Body of pancreas (tissue), 4 donors: ENCODE results near the gene PLEKHM1.

Experiments used
- POLR2A ChIP-seq, 3 donors: fragments of 450-650 bp; IDR thresholded peaks; one replicate each; pipeline ENCODE4 v1.6.1; 2016; ENCODE audit warnings: antibody characterized with exemption in 3 of 3, mild to moderate bottlenecking in 2 of 3
- TF ChIP-seq, protein P1 (sequence below), 7 experiments: fragments of 450-650 bp in 4 of 7; fragments of 200-600 bp in 3 of 7; sonication (generic) in 3 of 7; IDR thresholded peaks; one replicate each; pipeline ENCODE4 v1.5.1; 2016 to 2019; ENCODE audit warnings: antibody characterized with exemption in 7 of 7

DNA sequence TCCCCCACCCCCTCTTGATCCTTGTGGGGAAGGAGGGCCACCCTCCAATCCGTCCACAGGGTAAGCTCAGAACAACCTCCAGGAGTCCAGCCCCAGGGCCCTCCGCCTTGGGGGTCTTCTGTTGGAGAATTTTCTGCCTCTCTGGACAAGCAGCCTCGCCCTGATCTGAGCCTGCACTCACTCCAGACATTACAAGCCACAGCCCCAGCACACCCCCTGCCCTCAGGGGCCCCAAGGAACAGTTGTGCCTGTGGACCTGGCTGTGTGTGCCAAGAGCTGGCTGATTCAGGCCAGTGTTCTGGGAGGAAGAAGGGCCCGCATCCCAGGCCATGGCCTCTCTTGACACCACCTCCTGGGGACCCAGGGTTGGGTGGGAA lies 57.4 kb downstream of the PLEKHM1 start:
- no peak for TF ChIP-seq POLR2A (IDR thresholded peaks at IDR 0.05)
- TF ChIP-seq, protein P1, sequence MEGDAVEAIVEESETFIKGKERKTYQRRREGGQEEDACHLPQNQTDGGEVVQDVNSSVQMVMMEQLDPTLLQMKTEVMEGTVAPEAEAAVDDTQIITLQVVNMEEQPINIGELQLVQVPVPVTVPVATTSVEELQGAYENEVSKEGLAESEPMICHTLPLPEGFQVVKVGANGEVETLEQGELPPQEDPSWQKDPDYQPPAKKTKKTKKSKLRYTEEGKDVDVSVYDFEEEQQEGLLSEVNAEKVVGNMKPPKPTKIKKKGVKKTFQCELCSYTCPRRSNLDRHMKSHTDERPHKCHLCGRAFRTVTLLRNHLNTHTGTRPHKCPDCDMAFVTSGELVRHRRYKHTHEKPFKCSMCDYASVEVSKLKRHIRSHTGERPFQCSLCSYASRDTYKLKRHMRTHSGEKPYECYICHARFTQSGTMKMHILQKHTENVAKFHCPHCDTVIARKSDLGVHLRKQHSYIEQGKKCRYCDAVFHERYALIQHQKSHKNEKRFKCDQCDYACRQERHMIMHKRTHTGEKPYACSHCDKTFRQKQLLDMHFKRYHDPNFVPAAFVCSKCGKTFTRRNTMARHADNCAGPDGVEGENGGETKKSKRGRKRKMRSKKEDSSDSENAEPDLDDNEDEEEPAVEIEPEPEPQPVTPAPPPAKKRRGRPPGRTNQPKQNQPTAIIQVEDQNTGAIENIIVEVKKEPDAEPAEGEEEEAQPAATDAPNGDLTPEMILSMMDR (IDR thresholded peaks at IDR 0.05): no peak
